GM20431 (cell line): ENCODE measurements around the gene MAML2.
"Not testable (repeated sequence)": the region's sequence is repeated elsewhere in the genome, so short reads cannot be mapped to it uniquely, and the experiment has no call there.

ENCODE experiments used
- in situ Hi-C: fragments of 300-500 bp; cut with MseI, MboI; formaldehyde crosslinking; loops from one replicate; pipeline ENCODE4 v1.15.0; 2020; ENCODE audit warnings: low sequenced_read_pairs; ENCODE audit not compliant: unreplicated experiment

MAML2 gene

GRCh38 chr11:96276836-96277235 lies 66.2 kb downstream of the MAML2 start:
- in situ Hi-C loops = no loop called here

GRCh38 chr11:96275801-96276594 lies 67.0 kb downstream of the MAML2 start:
- in situ Hi-C loops = no loop called here

- in situ Hi-C loops = no loop called here
Observed at GRCh38 chr11:96273507-96273906, 69.5 kb downstream of the MAML2 start.

GRCh38 chr11:96272529-96273222 lies 70.3 kb downstream of the MAML2 start:
- in situ Hi-C loops = no loop called here

GRCh38 chr11:96271777-96272176 lies 71.2 kb downstream of the MAML2 start:
- in situ Hi-C loops = no loop called here

GRCh38 chr11:96271352-96271751 lies 71.6 kb downstream of the MAML2 start:
- in situ Hi-C loops = not testable (repeated sequence)

- in situ Hi-C loops = not testable (repeated sequence)
Observed at GRCh38 chr11:96268527-96268926, 74.5 kb downstream of the MAML2 start.

GRCh38 chr11:96267496-96268032 lies 75.4 kb downstream of the MAML2 start:
- in situ Hi-C loops = no loop called here

GRCh38 chr11:96267001-96267495 lies 75.9 kb downstream of the MAML2 start:
- in situ Hi-C loops = no loop called here

- in situ Hi-C loops = no loop called here
Observed at GRCh38 chr11:96265972-96266371, 77.0 kb downstream of the MAML2 start.

- in situ Hi-C loops = no loop called here
Observed at GRCh38 chr11:96265220-96265737, 77.7 kb downstream of the MAML2 start.

GRCh38 chr11:96264364-96264763 lies 78.6 kb downstream of the MAML2 start:
- in situ Hi-C loops = no loop called here

GRCh38 chr11:96263238-96263763 lies 79.7 kb downstream of the MAML2 start:
- in situ Hi-C loops = no loop called here

- in situ Hi-C loops = no loop called here
Observed at GRCh38 chr11:96260532-96260931, 82.5 kb downstream of the MAML2 start.

GRCh38 chr11:96260067-96260511 lies 82.9 kb downstream of the MAML2 start:
- in situ Hi-C loops = no loop called here

GRCh38 chr11:96259134-96259830 lies 83.7 kb downstream of the MAML2 start:
- in situ Hi-C loops = no loop called here

- in situ Hi-C loops = no loop called here
Observed at GRCh38 chr11:96257972-96258934, 84.7 kb downstream of the MAML2 start.

GRCh38 chr11:96257036-96257435 lies 86.0 kb downstream of the MAML2 start:
- in situ Hi-C loops = no loop called here
